Muscle layer of colon (tissue), 2 donors: ENCODE data around the gene AKR1C2.
"Not testable (repeated sequence)": the region's sequence is repeated elsewhere in the genome, so short reads cannot be mapped to it uniquely, and the experiment has no call there.

Source experiments
- H3K27ac ChIP-seq: one replicate; pipeline ENCODE4 v1.7.0; 2013; ENCODE audit warnings: low read depth, mild to moderate bottlenecking, low read length, moderate library complexity
- H3K27me3 ChIP-seq, 2 donors: one replicate each; pipeline ENCODE4 v1.7.0; 2013; ENCODE audit warnings: low read length in 2 of 2, mild to moderate bottlenecking in 2 of 2; ENCODE audit not compliant: insufficient read depth in 2 of 2, control insufficient read depth in 1 of 2
- H3K36me3 ChIP-seq: one replicate; pipeline ENCODE4 v1.7.0; 2013; ENCODE audit warnings: mild to moderate bottlenecking, low read length; ENCODE audit not compliant: insufficient read depth
- H3K4me1 ChIP-seq: one replicate; pipeline ENCODE4 v1.7.0; 2013; ENCODE audit warnings: mild to moderate bottlenecking, low read length; ENCODE audit not compliant: insufficient read depth
- H3K4me3 ChIP-seq, 2 donors: one replicate each; pipeline ENCODE4 v1.7.0; 2013; ENCODE audit warnings: low read length in 2 of 2, low read depth in 1 of 2, mild to moderate bottlenecking in 1 of 2, moderate library complexity in 1 of 2
- H3K9ac ChIP-seq: one replicate; pipeline ENCODE4 v1.7.0; 2013; ENCODE audit warnings: low read length
- H3K9me3 ChIP-seq: one replicate; pipeline ENCODE4 v1.7.0; 2013; ENCODE audit warnings: mild to moderate bottlenecking, low read length
- donor health status: abdominal sarcoma.
- donor health status: Adenocarcinoma of cecum.

The AKR1C2 gene

GRCh38 chr10:4947039-4947634 is 56.5 kb downstream of the AKR1C2 start:
- H3K27ac ChIP-seq = no peak overlapping the region
- no peaks in the 10 kb centered on the region for H3K27me3 ChIP-seq
- H3K4me1 ChIP-seq = peaks cover 46% of the 10 kb centered on the region
- no peak overlapping the region for H3K4me3 ChIP-seq
- no peaks in the 10 kb centered on the region for H3K36me3 ChIP-seq
- no peaks in the 10 kb centered on the region for H3K9me3 ChIP-seq
- H3K9ac ChIP-seq = no peak overlapping the region

- Histone ChIP-seq H3K9ac (no peak overlapping the region), H3K4me3 (no peak overlapping the region), H3K27me3 (no peaks in the 10 kb centered on the region), H3K27ac (no peak overlapping the region), H3K36me3 (no peaks in the 10 kb centered on the region), H3K4me1 (peaks cover 48% of the 10 kb centered on the region), H3K9me3 (no peaks in the 10 kb centered on the region)
Measured at GRCh38 chr10:4945766-4946717, 57.6 kb downstream of the AKR1C2 start.

GRCh38 chr10:4944841-4945240 is 58.8 kb downstream of the AKR1C2 start:
- no peaks in the 10 kb centered on the region for H3K9me3 ChIP-seq
- no peak overlapping the region for H3K27ac ChIP-seq
- no peaks in the 10 kb centered on the region for H3K27me3 ChIP-seq
- H3K36me3 ChIP-seq = no peaks in the 10 kb centered on the region
- H3K4me1 ChIP-seq = peaks cover 38% of the 10 kb centered on the region
- no peak overlapping the region for H3K4me3 ChIP-seq
- H3K9ac ChIP-seq = no peak overlapping the region

GRCh38 chr10:4943821-4944220 is 59.8 kb downstream of the AKR1C2 start:
- Histone ChIP-seq H3K27me3 (no peaks in the 10 kb centered on the region), H3K4me3 (no peak overlapping the region), H3K9me3 (no peaks in the 10 kb centered on the region), H3K4me1 (peaks cover 35% of the 10 kb centered on the region), H3K27ac (no peak overlapping the region), H3K9ac (no peak overlapping the region), H3K36me3 (no peaks in the 10 kb centered on the region)

- peaks cover 31% of the 10 kb centered on the region for H3K4me1 ChIP-seq
- H3K27me3 ChIP-seq, H3K27ac ChIP-seq, H3K9me3 ChIP-seq, H3K4me3 ChIP-seq, H3K36me3 ChIP-seq, H3K9ac ChIP-seq: not testable (repeated sequence)
Measured at GRCh38 chr10:4943416-4943815, 60.2 kb downstream of the AKR1C2 start.

GRCh38 chr10:4942931-4943330 is 60.7 kb downstream of the AKR1C2 start:
- H3K9ac ChIP-seq, H3K9me3 ChIP-seq, H3K4me3 ChIP-seq, H3K27me3 ChIP-seq, H3K27ac ChIP-seq, H3K36me3 ChIP-seq: not testable (repeated sequence)
- peaks cover 27% of the 10 kb centered on the region for H3K4me1 ChIP-seq

GRCh38 chr10:4941540-4942330 is 61.9 kb downstream of the AKR1C2 start:
- H3K4me3 ChIP-seq = no peak overlapping the region
- no peak overlapping the region for H3K27ac ChIP-seq
- no peaks in the 10 kb centered on the region for H3K9me3 ChIP-seq
- peaks cover 15% of the 10 kb centered on the region for H3K4me1 ChIP-seq
- H3K27me3 ChIP-seq = no peaks in the 10 kb centered on the region
- H3K9ac ChIP-seq = no peak overlapping the region
- H3K36me3 ChIP-seq = no peaks in the 10 kb centered on the region

DNA sequence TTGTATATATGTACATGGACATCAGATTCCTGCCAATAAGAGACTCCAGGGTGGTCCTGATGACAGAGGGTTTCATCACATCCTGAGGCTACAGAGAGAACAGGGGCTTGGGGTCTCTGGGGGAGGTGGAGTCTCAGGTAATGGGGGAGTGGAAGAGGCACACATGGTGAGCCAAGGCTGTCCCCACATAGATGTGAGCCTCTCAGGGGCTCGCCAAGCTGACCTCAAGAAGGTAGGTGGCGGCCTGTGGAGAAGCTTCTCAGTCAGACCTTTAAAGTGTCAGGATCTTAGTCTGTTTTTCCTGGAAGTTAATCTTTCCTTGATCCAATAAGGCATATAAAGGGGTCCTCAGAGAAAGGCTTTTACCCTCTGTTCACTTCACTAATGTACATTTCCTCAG is 62.7 kb downstream of the AKR1C2 start:
- not testable (repeated sequence) for H3K27me3 ChIP-seq, H3K9ac ChIP-seq, H3K27ac ChIP-seq, H3K4me3 ChIP-seq, H3K9me3 ChIP-seq, H3K36me3 ChIP-seq
- peaks cover 14% of the 10 kb centered on the region for H3K4me1 ChIP-seq

DNA sequence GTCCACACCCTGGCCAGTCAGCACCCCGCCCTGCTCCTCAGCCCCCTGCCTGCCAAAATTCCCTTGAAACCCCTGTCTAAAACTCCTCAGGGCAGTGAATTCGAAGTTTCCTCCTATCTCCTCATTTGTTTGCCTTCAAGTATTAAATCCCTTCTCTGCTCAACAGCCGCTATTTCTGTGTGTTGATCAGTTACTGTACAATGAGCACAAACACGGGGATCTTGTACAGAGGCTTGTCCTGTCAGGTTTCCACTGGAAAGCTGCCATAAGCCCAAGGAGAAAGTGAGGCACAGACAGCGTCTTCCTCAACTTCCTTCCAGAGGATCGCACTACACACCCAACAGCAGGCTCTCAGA is 63.6 kb downstream of the AKR1C2 start:
- H3K4me3 ChIP-seq, H3K36me3 ChIP-seq, H3K27me3 ChIP-seq, H3K9me3 ChIP-seq, H3K27ac ChIP-seq, H3K9ac ChIP-seq: not testable (repeated sequence)
- H3K4me1 ChIP-seq = peaks cover 14% of the 10 kb centered on the region

- Histone ChIP-seq H3K4me1 (peaks cover 14% of the 10 kb centered on the region), H3K9ac (no peak overlapping the region), H3K9me3 (no peaks in the 10 kb centered on the region), H3K4me3 (no peak overlapping the region), H3K36me3 (no peaks in the 10 kb centered on the region), H3K27me3 (no peaks in the 10 kb centered on the region), H3K27ac (no peak overlapping the region)
Measured at GRCh38 chr10:4939224-4940072, 64.2 kb downstream of the AKR1C2 start.
